Measurements from ENCODE around the gene STK33. TPM values are rescaled to one million over a fixed set of nuclear protein-coding genes. Genes with fewer than 3 reads are reported as not detected.

The STK33 gene
- total RNA-seq: 9.5 TPM

DNA sequence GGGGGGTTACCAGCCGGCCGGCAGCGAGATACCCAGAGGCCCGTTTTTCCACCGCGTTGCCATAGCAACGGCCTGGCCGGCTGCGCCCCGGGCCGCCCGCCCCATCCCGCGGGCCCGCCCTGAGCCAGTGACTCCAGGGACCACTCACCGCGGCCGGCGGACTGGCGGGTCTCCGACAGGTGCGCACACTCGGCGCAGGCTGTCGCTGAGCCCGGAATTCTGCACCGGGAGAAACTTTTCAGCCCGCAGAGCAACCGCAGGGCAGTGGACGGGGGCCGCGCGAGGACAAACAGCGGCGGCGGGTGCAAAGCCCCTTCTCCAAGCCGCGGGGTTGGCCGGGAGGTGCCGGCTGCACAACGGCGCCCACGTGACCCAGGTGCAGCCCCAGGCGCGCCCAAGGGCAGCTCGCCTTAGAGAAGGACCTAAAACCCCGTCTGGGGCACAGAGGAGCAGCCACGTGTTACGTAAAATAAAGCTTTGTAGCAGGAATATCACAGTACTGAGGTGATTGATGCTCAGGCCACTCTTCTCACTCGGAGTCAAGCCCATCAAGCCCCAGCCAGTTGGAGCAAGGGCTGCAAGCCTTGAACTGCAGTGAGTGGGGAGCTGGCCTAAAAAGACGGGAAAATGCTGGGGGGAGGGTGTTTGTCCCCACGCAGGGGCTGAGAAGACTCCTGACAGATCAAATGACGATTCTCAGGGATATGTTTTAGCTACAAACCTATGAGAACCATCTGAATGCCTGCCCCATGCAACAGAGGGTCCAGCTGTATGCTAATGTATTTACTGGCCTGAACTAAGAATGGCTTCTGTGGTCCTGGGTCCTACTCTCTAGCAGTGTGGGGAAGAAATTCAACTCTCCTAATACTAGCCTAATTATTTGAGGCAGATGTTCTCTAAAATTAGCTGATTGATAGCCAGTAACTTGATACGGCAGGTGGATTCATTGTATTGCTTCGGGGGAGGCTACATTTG lies at the start of gene STK33:
Gene STK33 (minus strand): TSS at position 294 of the 975 bp plus-strand sequence. CDS start 119,323 bp downstream, outside the sequence.
- DNase-seq: no peak

DNA sequence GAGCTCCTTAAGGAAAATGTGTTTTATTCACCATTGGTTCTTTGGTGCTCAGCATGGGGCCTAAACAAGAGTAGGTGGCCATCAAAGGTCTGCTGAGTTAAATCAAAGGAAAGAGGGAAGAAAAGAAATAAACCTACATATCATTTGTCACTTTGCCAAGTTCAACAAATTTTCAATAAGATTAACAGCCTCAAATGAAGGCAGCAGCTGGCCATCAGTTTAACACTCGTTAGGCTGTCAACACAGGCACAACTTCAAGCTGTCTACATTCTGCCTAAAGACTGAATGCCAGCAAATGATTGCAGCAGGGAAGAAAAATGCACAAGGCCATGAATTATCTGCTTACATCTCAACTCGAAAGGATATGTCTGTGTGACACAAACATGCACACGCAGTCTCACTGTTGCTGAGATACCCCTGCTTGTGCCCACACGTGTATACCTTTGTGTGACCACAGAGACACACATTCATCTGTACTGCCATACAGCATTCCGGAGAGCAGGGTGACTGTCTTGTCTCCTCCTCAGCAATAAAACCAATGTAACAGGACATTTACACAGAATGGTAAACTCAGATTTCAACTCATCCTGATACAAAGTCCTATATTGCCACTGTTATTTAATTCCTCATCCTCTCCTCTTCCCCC lies 48.3 kb upstream of the STK33 start:
- no peak for DNase-seq

DNA sequence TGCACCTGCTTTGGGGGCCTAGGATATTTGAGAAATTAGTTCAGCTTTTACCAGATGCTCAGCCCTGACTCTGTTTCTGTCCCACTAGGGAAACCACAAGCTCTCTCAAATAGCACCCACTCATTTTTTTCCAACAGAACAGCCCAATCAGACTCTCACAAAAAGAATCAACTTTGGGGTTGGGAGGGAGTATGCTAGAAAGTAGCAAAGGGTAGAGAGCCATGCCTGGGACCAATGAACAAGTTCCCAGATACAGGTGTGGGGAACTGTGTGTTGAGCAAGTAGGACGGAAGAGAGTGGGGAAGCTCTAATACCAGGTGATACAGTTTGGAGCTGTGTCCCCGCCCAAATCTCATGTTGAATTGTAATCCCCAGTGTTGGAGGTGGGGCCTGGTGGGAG lies 47.3 kb upstream of the STK33 start:
- no peak for DNase-seq

DNA sequence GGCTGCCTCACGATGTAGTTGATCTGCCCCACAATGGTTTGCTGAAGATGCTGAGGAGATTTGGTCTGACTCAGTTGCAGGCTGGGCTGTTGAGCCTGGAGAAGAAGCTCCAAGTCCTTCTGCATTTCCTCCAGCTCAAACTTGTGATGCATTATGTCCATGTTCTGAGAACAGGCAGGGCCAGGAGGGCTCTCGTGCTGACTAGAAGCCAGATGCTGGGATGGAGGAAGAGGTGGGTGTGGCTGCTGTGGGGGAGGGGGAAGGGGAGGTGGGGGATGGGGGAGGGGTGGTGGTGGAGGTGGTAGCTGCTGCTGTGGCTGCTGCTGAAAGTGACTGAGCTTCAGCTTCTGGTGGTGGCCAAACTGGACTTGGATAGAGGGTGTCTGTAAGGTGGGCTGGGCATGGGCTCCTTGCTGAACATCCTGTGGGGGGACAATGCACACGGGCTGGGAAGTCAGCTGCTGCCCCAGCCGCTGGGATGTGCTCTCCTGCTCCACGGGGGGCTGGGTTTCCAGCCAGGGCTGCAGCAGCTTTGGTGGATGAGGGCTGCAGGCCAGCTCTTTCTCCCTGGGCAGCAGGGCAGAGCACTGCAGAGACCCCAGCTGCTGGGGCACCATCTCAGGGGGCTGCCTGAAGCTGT lies 46.4 kb upstream of the STK33 start:
- no peak for DNase-seq

DNA sequence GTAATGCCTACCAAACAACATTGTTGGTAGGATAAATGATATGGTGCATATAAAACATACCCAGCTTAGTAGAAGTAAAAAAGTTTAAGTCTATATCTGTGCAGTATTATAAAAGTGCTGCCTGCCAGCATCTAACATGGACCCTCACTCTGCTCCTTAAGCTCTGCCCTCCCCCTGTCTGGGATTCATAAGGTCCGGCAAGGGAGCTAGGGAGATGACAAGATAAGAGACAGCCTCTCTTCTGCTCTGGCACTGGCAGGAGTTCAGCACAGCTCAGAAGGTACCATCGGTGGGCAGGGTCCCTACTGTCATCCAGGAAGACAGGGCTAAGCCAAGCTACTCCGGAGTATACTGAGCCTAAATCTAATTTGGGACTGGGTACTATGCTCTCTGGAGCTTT lies 45.6 kb upstream of the STK33 start:
- DNase-seq: no peak

DNA sequence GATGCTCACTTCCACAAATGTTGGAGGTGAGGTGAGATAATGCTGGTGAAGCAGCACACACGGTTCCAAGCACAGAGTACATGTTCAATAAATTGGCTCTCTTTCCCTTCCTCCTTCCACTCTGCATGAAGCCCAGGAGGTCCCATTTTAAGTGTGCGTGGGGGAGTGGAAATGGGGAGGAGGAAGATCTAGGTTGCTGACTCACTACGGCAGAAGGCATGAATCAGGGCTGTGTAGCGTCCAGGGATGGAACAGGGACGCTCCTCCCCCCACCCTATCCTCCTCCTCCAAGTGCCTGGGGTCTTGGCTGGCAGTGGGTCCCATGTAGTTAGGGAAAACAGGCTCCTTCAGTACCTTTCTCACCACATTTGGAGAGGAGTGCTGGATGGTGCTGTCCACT lies 44.3 kb upstream of the STK33 start:
- no peak for DNase-seq

DNA sequence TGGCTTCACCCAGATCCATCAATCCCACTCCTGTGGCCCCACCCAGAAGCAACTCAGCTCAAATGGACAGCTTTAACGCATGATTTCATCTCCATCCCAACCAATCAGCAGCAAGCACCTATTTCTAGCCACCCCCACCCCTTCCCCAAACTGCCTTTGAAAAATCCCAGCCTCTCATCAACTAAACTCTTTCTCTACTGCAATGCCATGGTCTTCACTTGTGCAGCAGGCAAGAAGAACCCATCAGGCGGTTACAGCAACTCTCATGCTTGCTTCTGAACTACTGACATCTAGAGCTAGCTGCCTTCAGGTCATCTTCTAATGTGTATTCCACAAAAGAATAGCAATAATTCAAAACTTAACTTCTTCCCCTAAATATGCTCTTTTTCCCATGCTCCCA lies 42.1 kb upstream of the STK33 start:
- DNase-seq: no peak

DNA sequence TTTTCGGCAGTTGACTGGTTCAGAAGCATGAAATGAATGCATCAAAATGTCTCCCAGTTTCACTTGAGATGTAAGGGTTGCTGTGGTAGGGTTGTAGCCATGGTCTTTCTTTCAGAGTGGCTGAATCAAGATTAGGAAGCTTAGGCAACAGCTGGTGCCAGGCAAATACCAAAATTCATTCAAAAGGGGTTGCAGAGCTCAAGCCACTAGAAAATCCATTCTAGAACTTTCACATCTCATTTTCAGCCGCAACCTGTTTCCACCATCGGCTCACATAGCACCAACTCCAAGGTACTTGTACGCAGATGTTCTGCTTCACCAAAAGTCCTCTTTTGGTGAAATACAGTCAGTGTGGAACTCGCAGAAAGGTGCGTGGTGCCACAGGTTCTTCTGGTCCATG lies 40.5 kb upstream of the STK33 start:
- no peak for DNase-seq

DNA sequence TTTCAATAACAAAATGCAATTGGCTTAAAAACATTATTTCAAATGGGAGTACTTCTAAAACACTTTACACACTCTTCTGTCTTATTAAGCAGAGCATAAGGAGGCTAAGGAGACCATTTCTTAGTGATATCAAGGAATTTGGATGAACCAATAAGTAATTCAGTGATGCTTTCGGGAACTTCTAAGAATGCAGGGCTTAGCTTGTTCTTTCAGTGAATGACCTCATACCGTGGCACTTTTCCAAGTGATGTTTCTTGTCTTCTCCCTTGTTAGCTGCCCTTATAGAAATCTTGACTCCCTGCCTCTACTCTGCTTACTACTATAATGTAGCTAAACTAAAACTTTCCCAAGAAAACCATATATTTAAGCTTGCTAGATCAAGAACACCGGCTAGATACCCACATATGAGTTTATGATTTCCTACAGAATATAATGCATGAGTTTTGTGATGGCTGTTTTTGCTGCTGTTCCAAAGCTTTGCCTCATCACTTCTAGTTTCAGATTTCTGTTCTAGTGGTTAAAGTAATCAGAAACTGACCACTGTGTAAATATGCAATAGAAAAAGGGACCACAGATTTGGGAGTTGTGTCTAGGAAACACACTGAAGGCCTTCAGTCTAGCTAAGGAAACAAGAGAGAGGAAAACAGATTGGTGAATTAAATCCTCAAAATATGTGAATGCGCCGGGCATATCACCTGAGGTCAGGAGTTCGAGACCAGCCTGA lies 37.5 kb upstream of the STK33 start:
- DNase-seq: no peak

DNA sequence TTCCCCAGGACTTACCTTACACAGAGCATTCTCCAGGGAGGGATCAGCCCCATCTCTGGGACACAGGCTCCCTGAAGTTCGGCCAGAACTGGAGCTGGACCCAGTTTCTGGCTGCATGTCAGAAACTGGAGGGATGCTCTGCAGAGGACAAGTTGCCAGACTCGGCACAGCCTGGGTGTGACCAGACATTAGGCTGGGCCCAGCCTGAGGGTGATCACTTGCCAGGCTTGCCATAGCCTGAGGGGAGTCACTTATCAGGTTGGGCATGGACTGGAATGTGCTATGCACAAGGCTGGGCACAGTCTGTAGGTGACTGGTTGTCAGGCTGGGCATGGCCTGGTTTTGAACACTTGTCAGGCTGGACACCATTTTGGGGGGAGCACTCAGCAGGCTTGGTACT lies 30.7 kb upstream of the STK33 start:
- DNase-seq: no peak

DNA sequence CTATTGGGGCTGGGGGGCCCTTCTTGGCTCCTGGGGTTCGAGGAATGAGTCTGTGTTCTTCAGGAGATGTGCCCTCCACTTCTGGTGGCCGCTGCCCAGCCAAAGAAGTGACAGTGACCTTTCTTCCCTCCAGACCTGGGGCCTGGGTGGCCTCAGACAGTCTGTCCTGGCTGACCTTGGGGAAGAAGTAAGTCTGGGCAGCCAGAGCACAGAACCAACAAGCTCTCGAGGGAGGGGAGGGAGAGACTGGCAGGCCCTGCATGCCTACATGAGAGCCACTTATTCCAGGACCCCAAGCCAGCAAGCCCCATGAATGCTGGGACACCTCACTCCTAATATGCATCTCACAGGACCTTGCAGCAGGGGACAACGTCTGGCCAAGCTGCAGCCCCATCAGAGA lies 27.1 kb upstream of the STK33 start:
- no peak for DNase-seq

DNA sequence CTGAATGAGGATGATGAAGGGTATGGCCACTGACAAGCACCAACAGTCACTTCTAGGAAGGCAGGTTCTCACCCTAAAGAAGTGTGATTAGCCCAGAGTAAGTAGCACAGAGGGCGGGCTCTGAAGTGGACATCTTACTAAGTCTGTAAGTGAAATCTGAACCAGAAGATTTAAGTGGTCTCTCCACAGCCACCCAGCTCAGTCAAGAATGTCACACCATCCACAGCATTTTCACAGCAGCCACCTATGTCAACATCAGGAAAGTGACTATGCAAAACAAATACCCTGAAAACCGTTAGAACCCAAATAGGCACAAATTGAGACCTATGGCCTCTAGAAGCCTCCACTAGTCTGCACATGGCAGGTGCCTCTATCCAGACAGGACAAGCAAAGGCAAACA lies 23.0 kb upstream of the STK33 start:
- no peak for DNase-seq

DNA sequence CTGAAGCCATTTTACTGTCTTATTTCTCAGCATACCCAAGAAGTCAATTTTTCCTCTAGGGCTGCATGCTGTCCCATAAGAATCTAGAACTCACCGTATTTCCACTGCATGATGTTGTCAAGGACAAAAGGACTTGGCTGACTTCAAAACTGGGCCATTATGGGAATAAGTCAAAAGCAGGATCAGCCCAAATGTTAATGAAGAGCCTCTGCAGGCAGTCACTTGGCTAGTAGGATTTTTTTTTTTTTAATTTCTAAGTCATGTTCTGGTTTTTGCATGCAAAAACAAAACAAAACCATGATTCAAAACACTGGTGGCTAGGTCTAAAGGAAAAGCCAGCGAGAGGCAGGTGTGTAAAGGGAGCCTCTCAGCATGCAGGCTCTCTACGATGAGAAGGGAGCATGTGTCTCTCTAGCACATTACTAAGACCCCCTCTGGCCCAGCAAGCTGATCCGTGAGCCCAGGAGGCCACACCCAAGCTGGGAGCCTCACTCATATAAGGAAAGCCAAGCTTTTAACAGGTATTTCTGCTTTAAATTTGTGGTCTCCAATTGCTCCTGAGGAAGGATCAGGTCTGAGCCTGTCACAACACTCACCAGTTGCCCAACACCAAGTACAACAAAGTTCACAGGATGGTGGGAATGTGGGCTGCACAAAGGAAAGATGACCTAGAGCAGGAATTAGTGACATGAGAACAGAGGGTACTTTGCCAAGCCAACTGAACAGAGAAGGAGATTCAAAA lies 21.4 kb upstream of the STK33 start:
- DNase-seq: no peak

DNA sequence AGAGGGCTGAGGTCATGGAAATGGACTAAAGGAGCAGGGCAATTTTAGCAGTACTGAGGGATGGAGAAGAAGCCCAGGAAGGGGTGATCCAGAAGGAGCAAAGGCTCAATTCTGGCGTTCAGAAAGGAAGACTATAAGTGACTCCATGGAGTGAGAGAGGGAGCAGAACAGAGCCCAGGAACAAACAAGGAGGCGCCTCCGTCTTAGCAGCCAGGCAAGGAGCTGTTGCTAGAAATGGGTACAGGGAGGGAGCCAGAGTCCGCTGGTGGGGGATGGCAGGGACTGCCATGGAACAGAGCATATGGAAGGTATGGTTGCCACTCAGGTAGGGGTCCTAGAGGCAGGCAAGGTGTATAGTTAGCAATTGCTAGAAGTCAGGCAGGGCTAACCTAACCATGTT lies 20.5 kb upstream of the STK33 start:
- no peak for DNase-seq

DNA sequence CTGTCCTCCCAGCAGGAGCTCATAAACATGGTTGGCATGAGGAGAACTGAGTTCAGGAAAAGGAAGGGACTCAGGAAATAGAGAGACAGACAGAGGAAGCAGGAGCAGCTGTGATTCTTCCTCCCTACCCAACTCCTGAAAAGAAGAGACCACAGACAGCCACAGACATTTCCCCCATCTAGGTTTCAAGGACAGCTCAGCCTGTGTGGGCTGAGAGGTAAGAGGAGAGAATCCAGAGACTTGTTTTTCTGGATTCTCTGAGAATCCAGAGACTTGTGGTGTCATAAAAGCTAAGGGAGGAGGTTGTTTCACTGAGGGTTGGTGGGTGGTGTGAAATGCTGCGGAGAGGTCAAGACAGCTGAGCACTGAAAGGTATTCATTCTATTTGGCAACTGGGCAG lies 19.0 kb upstream of the STK33 start:
- DNase-seq: no peak

DNA sequence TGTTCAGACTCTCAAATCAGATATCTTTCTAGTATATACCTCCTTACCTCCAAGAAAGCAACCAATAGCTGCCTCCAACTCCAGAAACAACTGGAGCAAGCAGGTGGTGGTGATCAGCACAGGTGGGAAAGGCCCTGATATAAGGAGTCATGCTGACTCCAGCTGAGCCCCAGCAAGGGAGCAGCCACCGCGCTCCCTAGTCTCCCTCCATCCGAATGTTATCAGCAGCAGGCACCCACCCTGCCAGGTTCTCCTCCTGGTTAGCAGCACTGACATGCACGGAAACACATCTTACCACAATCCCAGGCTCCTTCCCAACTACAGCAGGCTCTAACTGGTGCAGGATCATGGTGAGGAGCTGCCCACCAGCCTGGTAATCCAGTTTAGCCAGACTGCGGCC lies 18.5 kb upstream of the STK33 start:
- DNase-seq: no peak

DNA sequence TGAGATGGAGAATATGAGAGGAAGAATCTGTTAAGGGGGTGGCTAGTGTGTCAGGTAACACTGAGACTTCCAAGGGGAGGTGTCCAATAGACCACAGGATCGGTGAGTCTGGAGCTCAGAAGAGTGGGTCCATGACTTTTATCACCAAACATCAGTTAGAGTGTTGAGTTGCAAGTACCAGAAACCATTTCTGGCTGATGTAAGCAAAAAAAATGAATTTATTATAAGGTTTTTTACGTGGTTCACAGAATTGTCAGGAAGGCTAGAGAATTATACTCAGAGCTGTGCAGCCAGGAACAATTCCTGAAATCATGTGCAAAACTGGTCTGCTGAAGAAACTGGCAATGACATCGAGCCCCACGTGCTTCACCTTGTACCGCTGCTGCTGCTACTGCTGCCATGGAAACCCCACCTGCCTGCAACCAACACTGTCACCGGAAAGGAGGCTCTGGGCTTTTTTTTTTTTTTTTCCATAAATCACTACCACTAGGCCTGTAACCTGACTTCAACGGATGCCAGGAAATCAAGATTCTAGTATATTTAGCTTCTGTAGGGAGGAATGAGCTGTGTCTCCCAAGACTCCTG lies 16.6 kb upstream of the STK33 start:
- peak; percentile 4 for DNase-seq

DNA sequence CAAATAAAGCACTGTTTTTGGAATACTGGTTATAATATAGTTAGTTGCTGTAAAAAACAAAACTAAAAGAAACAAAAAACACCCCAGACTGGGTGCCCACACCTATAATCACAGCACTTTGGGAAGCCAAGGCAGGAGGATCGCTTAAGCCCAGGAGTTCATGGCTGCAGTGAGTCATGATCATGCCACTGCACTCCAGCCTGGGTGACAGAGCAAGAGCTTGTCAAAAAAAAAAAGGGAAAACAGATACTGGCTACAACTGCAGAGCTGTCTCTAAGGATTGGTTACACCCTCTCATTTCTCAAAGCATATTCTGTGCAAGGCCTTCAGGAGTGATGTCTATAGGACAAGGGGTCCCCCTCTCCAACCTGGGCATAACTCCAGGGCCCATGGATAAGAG lies 14.6 kb upstream of the STK33 start:
- DNase-seq: no peak

DNA sequence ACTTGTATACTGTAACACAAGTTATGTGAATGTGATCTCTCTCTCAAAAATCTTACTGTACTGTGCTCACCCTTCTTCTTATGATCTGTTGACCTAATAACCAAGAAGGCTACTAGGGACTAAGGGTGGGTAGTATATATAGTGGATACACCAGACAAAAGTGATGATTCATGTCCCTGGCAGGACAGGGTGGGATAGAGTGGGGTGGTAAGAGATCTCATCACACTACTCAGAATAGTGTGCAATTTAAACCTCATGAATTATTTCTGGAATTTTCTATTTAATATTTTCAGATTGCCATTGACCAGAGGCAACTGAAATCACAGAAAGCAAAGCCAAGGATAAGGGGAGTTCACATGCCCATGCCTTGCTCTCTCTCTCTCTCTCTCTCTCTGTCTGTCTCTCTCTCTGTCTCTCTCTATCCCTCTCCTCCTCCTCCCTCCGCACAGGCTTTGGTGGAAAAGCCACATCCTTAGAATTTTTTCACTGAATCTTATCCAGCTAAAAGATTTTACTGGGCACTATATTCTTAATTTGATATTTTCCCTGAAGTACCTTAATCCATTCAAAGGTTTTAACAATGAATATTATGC lies 12.0 kb upstream of the STK33 start:
- DNase-seq: no peak

DNA sequence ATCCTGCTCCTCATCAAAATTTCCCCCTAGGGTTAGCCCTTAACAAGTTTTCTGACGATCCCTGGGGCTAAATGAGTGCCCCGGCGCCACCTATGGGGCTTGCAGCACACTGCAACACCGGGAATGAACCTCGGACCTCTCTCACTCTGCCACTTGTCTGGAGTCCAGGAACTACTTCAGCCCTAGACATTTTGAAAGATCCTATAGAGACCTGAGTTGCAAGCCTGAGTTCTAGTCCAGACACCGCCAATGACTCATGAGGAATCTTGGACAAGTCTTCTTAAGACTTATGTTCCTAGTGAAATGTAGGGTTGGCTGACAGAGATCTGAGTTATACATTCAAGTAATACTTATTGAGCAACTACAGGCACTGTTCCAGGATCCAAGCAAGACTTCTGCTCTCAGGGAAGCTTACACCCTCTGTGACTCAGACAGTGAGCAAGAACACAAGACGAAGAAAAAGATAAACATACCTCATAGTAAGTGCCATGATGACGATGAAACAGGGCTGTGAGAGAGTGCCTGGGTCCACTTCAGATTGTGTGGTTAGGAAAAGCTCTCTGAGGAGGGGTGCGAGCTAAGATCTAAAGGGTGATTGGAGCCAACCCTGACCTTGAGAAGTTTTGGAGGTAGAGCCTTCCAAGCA lies 10.2 kb upstream of the STK33 start:
- DNase-seq: no peak

DNA sequence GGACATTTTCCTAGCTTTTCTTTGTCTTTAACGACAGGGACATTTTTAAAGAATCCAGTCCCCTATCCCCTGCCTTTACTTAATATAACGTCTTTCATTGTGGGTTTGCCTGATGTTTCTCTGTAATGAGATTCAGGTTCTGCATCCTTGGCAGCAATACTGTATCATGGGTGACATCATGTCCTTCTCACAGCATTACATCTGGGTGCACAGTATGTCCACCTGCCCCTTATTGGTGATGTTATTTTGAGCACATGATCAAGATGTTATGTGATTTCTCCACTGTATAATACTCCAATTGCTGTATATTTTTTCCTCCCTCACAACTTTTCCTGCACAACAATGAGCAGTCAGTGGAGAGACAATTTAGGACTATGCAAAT lies 9.7 kb upstream of the STK33 start:
- DNase-seq: no peak
